Epithelial cell of proximal tubule (primary cell): Measurements from ENCODE around the gene NEDD9. TPM values are rescaled to one million over a fixed set of nuclear protein-coding genes. Genes with fewer than 3 reads are reported as not detected.

Experiments
- DNase-seq: peaks from one replicate; pipeline ENCODE4 v3.0.0-alpha.2; 2011; ENCODE audit warnings: low read depth
- H3K4me3 ChIP-seq: 2 replicates; pipeline ENCODE4 v1.5.1; 2011; ENCODE audit warnings: low read depth, mild to moderate bottlenecking, low read length
- CTCF ChIP-seq: conservative IDR thresholded peaks from 2 replicates; pipeline ENCODE4 v1.5.1; 2012; ENCODE audit warnings: low read depth, mild to moderate bottlenecking, low read length
- total RNA-seq: library from RNA; depleted of rRNA; stranded (reverse); fragments of >200 nt; gene quantifications from 2 replicates; pipeline ENCODE4 v1.2.3, GENCODE V29; 2015

NEDD9 gene
- total RNA-seq, 1 donor from 2014 or later, result 35.1 TPM

GRCh38 chr6:11174242-11174611 lies 58.2 kb downstream of the NEDD9 start:
- no peak overlapping the region for H3K4me3 ChIP-seq
- TF ChIP-seq CTCF, result no peak
- DNase-seq, result no peak

- no peak overlapping the region for H3K4me3 ChIP-seq
- no peak for DNase-seq
- peak; percentile 92 for TF ChIP-seq CTCF
Observed at GRCh38 chr6:11172501-11173327, 59.8 kb downstream of the NEDD9 start.

DNA sequence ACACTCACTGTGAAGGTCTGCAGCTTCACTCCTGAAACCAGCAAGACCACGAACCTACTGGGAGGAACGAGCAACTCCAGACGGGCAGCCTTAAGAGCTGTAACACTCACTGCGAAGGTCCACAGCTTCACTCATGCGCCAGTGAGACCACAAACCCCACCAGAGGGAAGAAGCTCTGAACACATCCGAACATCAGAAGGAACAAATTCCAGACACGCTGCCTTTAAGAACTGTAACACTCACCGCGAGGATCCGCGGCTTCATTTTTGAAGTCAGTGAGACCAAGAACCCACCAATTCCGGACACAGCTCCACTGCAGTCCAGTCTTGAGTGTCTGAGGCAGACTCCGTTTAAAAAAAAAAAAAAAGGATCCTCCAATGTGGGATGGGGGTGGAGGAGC lies 60.5 kb downstream of the NEDD9 start:
- TF ChIP-seq CTCF, result no peak
- no peak overlapping the region for H3K4me3 ChIP-seq
- no peak for DNase-seq

DNA sequence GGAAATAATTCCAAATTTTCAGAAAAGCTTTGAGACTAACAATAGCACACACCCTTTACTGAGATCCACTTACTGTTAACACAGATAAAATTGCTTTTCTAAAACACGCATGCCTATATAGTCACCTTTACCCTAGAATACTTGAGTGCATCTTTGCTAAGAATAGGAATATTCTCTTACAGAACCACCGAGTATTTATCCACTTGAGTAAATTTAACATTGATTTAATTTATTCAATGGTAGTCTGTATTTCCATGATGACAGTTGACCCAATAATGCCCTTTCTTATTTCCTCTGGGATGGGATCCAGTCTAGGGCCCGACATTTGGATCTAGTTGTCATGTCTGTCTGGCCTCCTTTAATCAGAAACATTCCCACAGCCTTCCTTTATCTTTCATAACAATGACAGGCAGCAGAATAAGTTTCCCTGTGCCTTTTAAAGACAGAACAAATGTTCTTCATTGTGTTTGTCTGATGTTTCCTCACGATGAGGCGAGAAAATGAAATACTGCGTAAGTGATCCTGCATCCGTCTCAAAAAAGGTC lies 64.3 kb downstream of the NEDD9 start:
- H3K4me3 ChIP-seq, result no peak overlapping the region
- TF ChIP-seq CTCF, result no peak
- no peak for DNase-seq

- DNase-seq, result no peak
Observed at GRCh38 chr6:11166948-11167347, 65.5 kb downstream of the NEDD9 start.

DNA sequence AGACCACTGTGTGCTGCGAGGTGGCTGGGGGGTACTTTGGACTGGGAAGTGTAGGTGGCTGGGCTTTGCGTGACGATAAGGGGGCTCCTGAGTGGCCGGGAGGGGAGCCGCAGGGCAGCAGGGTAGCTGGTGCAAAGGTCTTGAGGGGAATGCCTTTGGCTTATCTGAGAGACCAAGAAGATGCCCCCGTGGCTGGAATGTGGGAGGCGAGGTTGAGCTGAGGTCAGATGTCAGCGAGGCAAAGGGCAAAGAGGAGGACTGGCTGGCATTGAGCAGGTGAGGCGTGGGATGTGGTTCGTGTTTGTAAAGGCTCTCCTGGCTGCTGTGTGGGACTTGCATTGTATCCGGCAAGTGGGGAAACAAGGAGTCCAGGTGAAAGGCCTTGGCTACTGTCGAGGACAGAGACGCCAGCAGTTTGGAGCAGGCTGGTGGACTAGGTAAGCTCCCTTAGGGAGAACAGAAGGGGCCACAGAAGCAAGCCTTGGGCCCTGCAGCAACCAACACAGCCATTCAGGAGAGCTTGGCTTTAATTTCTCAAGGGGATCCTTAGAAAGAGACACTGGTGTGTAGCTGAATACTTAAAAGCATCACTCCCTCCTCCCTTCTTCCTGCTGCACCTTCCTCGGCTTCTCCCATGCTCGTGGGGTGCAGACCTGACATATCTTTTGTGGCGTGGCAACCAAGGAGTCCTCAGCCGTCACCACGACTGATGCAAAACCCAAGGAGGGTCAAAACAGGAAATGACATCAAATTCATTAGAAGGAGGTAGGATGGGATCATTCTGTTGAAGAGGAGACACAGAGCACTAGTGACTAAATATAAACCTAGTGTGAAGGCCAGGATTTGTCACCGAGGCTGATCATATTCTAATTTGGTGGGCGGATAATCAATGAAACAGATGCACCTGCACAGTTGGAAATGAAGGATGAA lies 67.5 kb downstream of the NEDD9 start:
- DNase-seq, result no peak
- H3K4me3 ChIP-seq, result no peak overlapping the region
- no peak for TF ChIP-seq CTCF

More at GRCh38 chr6:11166948-11167347, 65.5 kb downstream of the NEDD9 start:
- TF ChIP-seq CTCF, result no peak
- no peak overlapping the region for H3K4me3 ChIP-seq
